H9 (cell line): Measurements from ENCODE around the gene NUP214. TPM values are rescaled to one million over a fixed set of nuclear protein-coding genes. Genes with fewer than 3 reads are reported as not detected.

ENCODE experiments used
- DNase-seq: peaks from one replicate; pipeline ENCODE4 v3.0.0-alpha.2; 2017
- H2AFZ ChIP-seq: one replicate; pipeline ENCODE4 v1.6.1; 2013; ENCODE audit warnings: mild to moderate bottlenecking, low read length, control low read depth, moderate library complexity
- H2AK5ac ChIP-seq: 2 replicates; pipeline ENCODE4 v1.6.1; 2013; ENCODE audit warnings: low read length, control low read depth, mixed read lengths; ENCODE audit not compliant: insufficient read length
- H2BK120ac ChIP-seq: one replicate; pipeline ENCODE4 v1.6.1; 2013; ENCODE audit warnings: low read depth, mild to moderate bottlenecking, low read length, control low read depth, inconsistent platforms; ENCODE audit not compliant: poor library complexity, severe bottlenecking
- H2BK12ac ChIP-seq: 2 replicates; pipeline ENCODE4 v1.6.1; 2013; ENCODE audit warnings: low read length, control low read depth, mixed read lengths, low read depth; ENCODE audit not compliant: insufficient read length
- H2BK15ac ChIP-seq: 2 replicates; pipeline ENCODE4 v1.6.1; 2013; ENCODE audit warnings: low read depth, low read length, control low read depth
- H2BK20ac ChIP-seq: one replicate; pipeline ENCODE4 v1.6.1; 2013; ENCODE audit warnings: low read depth, mild to moderate bottlenecking, low read length, control low read depth, inconsistent platforms; ENCODE audit not compliant: poor library complexity, severe bottlenecking
- H2BK5ac ChIP-seq: 2 replicates; pipeline ENCODE4 v1.6.1; 2013; ENCODE audit warnings: low read length, control low read depth, mixed read lengths; ENCODE audit not compliant: insufficient read length
- H3K14ac ChIP-seq: 2 replicates; pipeline ENCODE4 v1.6.1; 2013; ENCODE audit warnings: low read length, control low read depth; ENCODE audit not compliant: insufficient read depth
- H3K18ac ChIP-seq: 2 replicates; pipeline ENCODE4 v1.6.1; 2013; ENCODE audit warnings: low read depth, mild to moderate bottlenecking, mixed read lengths, low read length, control low read depth; ENCODE audit not compliant: insufficient read length
- H3K23ac ChIP-seq: 2 replicates; pipeline ENCODE4 v1.6.1; 2013; ENCODE audit warnings: low read length, control low read depth, mixed read lengths, low read depth; ENCODE audit not compliant: insufficient read length
- H3K23me2 ChIP-seq: 2 replicates; pipeline ENCODE4 v1.6.1; 2013; ENCODE audit warnings: low read depth, mild to moderate bottlenecking, mixed read lengths, low read length, control low read depth; ENCODE audit not compliant: insufficient read length, poor library complexity, severe bottlenecking
- H3K27ac ChIP-seq: 2 replicates; pipeline ENCODE4 v1.5.1; 2013; ENCODE audit warnings: low read length, control low read depth, mixed read lengths, low read depth; ENCODE audit not compliant: insufficient read length
- H3K27me3 ChIP-seq: 2 replicates; pipeline ENCODE4 v1.6.1; 2013; ENCODE audit warnings: low read length, control low read depth, inconsistent platforms; ENCODE audit not compliant: insufficient read depth
- H3K4ac ChIP-seq: 2 replicates; pipeline ENCODE4 v1.6.1; 2013; ENCODE audit warnings: low read depth, mild to moderate bottlenecking, control low read depth, inconsistent platforms, low read length, moderate library complexity
- H3K4me1 ChIP-seq: 2 replicates; pipeline ENCODE4 v1.6.1; 2013; ENCODE audit warnings: low read length, control low read depth, inconsistent platforms; ENCODE audit not compliant: insufficient read depth
- H3K4me2 ChIP-seq: 2 replicates; pipeline ENCODE4 v1.6.1; 2013; ENCODE audit warnings: low read length, control low read depth, mixed read lengths; ENCODE audit not compliant: insufficient read length, insufficient read depth
- H3K56ac ChIP-seq: 2 replicates; pipeline ENCODE4 v1.6.1; 2013; ENCODE audit warnings: low read depth, mild to moderate bottlenecking, mixed read lengths, low read length, control low read depth; ENCODE audit not compliant: insufficient read length
- H3K79me1 ChIP-seq: 2 replicates; pipeline ENCODE4 v1.6.1; 2013; ENCODE audit warnings: low read depth, mild to moderate bottlenecking, moderate library complexity, low read length, control low read depth, inconsistent platforms; ENCODE audit not compliant: insufficient read depth, poor library complexity, severe bottlenecking
- H3K79me2 ChIP-seq: 2 replicates; pipeline ENCODE4 v1.6.1; 2013; ENCODE audit warnings: low read length, control low read depth, inconsistent platforms; ENCODE audit not compliant: insufficient read depth
- H3K9ac ChIP-seq: 2 replicates; pipeline ENCODE4 v1.6.1; 2013; ENCODE audit warnings: low read length, control low read depth, mixed read lengths; ENCODE audit not compliant: insufficient read length; ENCODE audit errors: extremely low read depth
- H3K9me3 ChIP-seq: one replicate; pipeline ENCODE4 v1.6.1; 2013; ENCODE audit warnings: low read depth, low read length, inconsistent platforms; ENCODE audit not compliant: control insufficient read depth
- H3T11ph ChIP-seq: one replicate; pipeline ENCODE4 v1.6.1; 2013; ENCODE audit warnings: mild to moderate bottlenecking, low read length, control low read depth, inconsistent platforms
- H4K20me1 ChIP-seq: one replicate; pipeline ENCODE4 v1.6.1; 2013; ENCODE audit not compliant: control insufficient read depth, insufficient read length, insufficient read depth
- H4K5ac ChIP-seq: 2 replicates; pipeline ENCODE4 v1.6.1; 2013; ENCODE audit warnings: low read depth, mild to moderate bottlenecking, mixed read lengths, low read length, control low read depth; ENCODE audit not compliant: insufficient read length
- H4K8ac ChIP-seq: replicated peaks from 2 replicates; pipeline ENCODE4 v1.6.1; 2013; ENCODE audit warnings: low read length, control low read depth, mixed read lengths, low read depth; ENCODE audit not compliant: insufficient read length
- H4K91ac ChIP-seq: 2 replicates; pipeline ENCODE4 v1.6.1; 2013; ENCODE audit warnings: low read depth, mild to moderate bottlenecking, moderate library complexity, mixed read lengths, low read length, control low read depth; ENCODE audit not compliant: insufficient read length
- H3K27ac Mint-ChIP-seq, 3 experiments: 2 replicates in 2 of 3; 3 replicates in 1 of 3; pipeline ENCODE4 v1.8.0; 2020 to 2021; ENCODE audit warnings: mixed read lengths in 3 of 3, mild to moderate bottlenecking in 1 of 3, moderate library complexity in 1 of 3
- H3K27me3 Mint-ChIP-seq: 2 replicates; pipeline ENCODE4 v1.8.0; 2021; ENCODE audit warnings: low read depth, mild to moderate bottlenecking, moderate library complexity, mixed read lengths
- H3K36me3 Mint-ChIP-seq, 3 experiments: 2 replicates in 2 of 3; 3 replicates in 1 of 3; pipeline ENCODE4 v1.8.0; 2020 to 2021; ENCODE audit warnings: low read depth in 3 of 3, mixed read lengths in 3 of 3; ENCODE audit not compliant: insufficient read depth in 1 of 3
- H3K4me1 Mint-ChIP-seq, 2 experiments: 2 replicates each; pipeline ENCODE4 v1.8.0; 2020; ENCODE audit warnings: mixed read lengths in 2 of 2
- H3K4me3 Mint-ChIP-seq, 2 experiments: 2 replicates in 1 of 2; 3 replicates in 1 of 2; pipeline ENCODE4 v1.8.0; 2020 to 2021; ENCODE audit warnings: mild to moderate bottlenecking in 2 of 2, mixed read lengths in 2 of 2, moderate library complexity in 1 of 2
- H3K9me3 Mint-ChIP-seq, 2 experiments: 2 replicates in 1 of 2; 3 replicates in 1 of 2; pipeline ENCODE4 v1.8.0; 2020; ENCODE audit warnings: mild to moderate bottlenecking in 2 of 2, mixed read lengths in 2 of 2, moderate library complexity in 1 of 2
- CTCF ChIP-seq: fragments of 200-600 bp; sonication (generic); conservative IDR thresholded peaks from 3 replicates; pipeline ENCODE4 v1.8.0; 2021; ENCODE audit warnings: antibody characterized with exemption, mild to moderate bottlenecking
- WGBS: extraction: QIAGEN DNeasy Blood & Tissue Kit; methylation state at CpG from one replicate; pipeline ENCODE4 v1.1.7; 2013; ENCODE audit warnings: missing lambda C conversion rate, low lambda C conversion rate, mixed read lengths; ENCODE audit not compliant: insufficient read length; ENCODE audit errors: extremely low coverage; 5-methylcytosine and 5-hydroxymethylcytosine counted together
- total RNA-seq: library from RNA; stranded (reverse); gene quantifications from 2 replicates; pipeline ENCODE4 v1.2.1, GENCODE V29; 2021

The NUP214 gene
- total RNA-seq, 1 experiment from 2014 or later, result 53.8 TPM

- H3K4me1 ChIP-seq, result no peaks in the 10 kb centered on the region
- H2BK5ac ChIP-seq, result no peak overlapping the region
- no peak overlapping the region for H3K4me3 Mint-ChIP-seq
- no peaks in the 10 kb centered on the region for H3K79me2 ChIP-seq
- no peak overlapping the region for H4K8ac ChIP-seq
- TF ChIP-seq CTCF, result no peak
- no peak overlapping the region for H2BK20ac ChIP-seq
- no peak overlapping the region for H4K5ac ChIP-seq
- no CpG with 5 or more reads among the region's 13 CpGs for WGBS
- H3K23me2 ChIP-seq, result no peaks in the 10 kb centered on the region
- no peak overlapping the region for H3K27ac Mint-ChIP-seq
- no peaks in the 10 kb centered on the region for H4K20me1 ChIP-seq
- H2AFZ ChIP-seq, result no peak overlapping the region
- H3K27me3 ChIP-seq, result no peaks in the 10 kb centered on the region
- no peak overlapping the region for H3K27ac ChIP-seq
- no peak overlapping the region for H4K91ac ChIP-seq
- H3K79me1 ChIP-seq, result no peaks in the 10 kb centered on the region
- H3K36me3 Mint-ChIP-seq, result peaks cover 0 to 3% (median 0%) of the 10 kb centered on the region in 3 experiments; a peak in 3 of 7 replicates
- H3K4me1 Mint-ChIP-seq, result peaks cover 8 to 9% of the 10 kb centered on the region in 2 experiments
- H3K9me3 Mint-ChIP-seq, result no peaks in the 10 kb centered on the region; a peak in 1 of 5 replicates
- no peak overlapping the region for H3K56ac ChIP-seq
- H3K9ac ChIP-seq, result no peak overlapping the region
- H3K23ac ChIP-seq, result no peak overlapping the region
- no peak overlapping the region for H2BK12ac ChIP-seq
- no peak overlapping the region for H3K14ac ChIP-seq
- no peak overlapping the region for H2BK15ac ChIP-seq
- peaks cover 15% of the 10 kb centered on the region for H3K27me3 Mint-ChIP-seq
- no peak overlapping the region for H2AK5ac ChIP-seq
- DNase-seq, result no peak
- no peak overlapping the region for H2BK120ac ChIP-seq
- no peaks in the 10 kb centered on the region for H3K9me3 ChIP-seq
- no peak overlapping the region for H3T11ph ChIP-seq
- no peak overlapping the region for H3K4ac ChIP-seq
- H3K18ac ChIP-seq, result no peak overlapping the region
- H3K4me2 ChIP-seq, result no peak overlapping the region
These were observed 35.2 kb upstream of the NUP214 start for GRCh38 chr9:131090025-131090787.
